B cell (primary cell): ENCODE measurements around the gene NOXO1. TPM values are rescaled to one million over a fixed set of nuclear protein-coding genes. Genes with fewer than 3 reads are reported as not detected.
A peak's percentile ranks its signal among the peaks of the same experiment; 100 is the strongest.

Experiments used
- ATAC-seq: fragments of 200-7000 bp; cut with Tn5 transposase; one replicate; pipeline ENCODE4 v1.10.0; 2021; ENCODE audit warnings: low read depth, mild to moderate bottlenecking, moderate number of reproducible peaks, moderate library complexity
- CTCF ChIA-PET: fragments of 350-600 bp; sonication (Branson Sonifier 250); formaldehyde crosslinking; loops from one replicate; lab custom pipeline; 2021; ENCODE audit warnings: antibody characterized with exemption, inconsistent platforms; lab: Charles Lee
- POLR2A ChIA-PET: fragments of 350-600 bp; sonication (Branson Sonifier 250); formaldehyde crosslinking; loops from one replicate; lab custom pipeline; 2021; ENCODE audit warnings: antibody characterized with exemption; lab: Charles Lee
- DNase-seq: peaks from one replicate; pipeline ENCODE4 v3.0.0; 2013
- H2AFZ ChIP-seq: 2 replicates; pipeline ENCODE4 v1.6.1; 2012; ENCODE audit warnings: mild to moderate bottlenecking, low read depth, low read length; ENCODE audit not compliant: insufficient read depth, poor library complexity, severe bottlenecking
- H3K27ac ChIP-seq, 2 donors: 1 replicate in 1 of 2; 2 replicates in 1 of 2; pipeline ENCODE4 v1.5.1; 2012 to 2013; ENCODE audit warnings: low read length in 2 of 2, mild to moderate bottlenecking in 2 of 2, moderate library complexity in 1 of 2
- H3K27me3 ChIP-seq, 4 experiments: fragments of 200-600 bp in 1 of 4; sonication (generic) in 1 of 4; replicated peaks in 1 of 4; 1 replicate in 2 of 4; 2 replicates in 2 of 4; pipeline versions ENCODE4 v1.6.1 to v1.7.0; 2013 to 2016; ENCODE audit warnings: low read length in 3 of 4, mild to moderate bottlenecking in 2 of 4, mixed read lengths in 1 of 4, moderate library complexity in 1 of 4; ENCODE audit not compliant: insufficient read depth in 4 of 4, control insufficient read depth in 3 of 4; ENCODE audit errors: control extremely low read depth in 1 of 4
- H3K36me3 ChIP-seq, 2 experiments: replicated peaks in 1 of 2; 1 replicate in 1 of 2; 2 replicates in 1 of 2; pipeline versions ENCODE4 v1.6.1 to v1.7.1; 2013; ENCODE audit warnings: low read length in 1 of 2; ENCODE audit not compliant: insufficient read depth in 2 of 2, control insufficient read depth in 1 of 2; ENCODE audit errors: control extremely low read depth in 1 of 2, extremely low read depth in 1 of 2
- H3K4me1 ChIP-seq, 2 donors: fragments of 200-600 bp in 1 of 2; sonication (generic) in 1 of 2; 1 replicate in 1 of 2; 2 replicates in 1 of 2; pipeline versions ENCODE4 v1.5.1 to v1.6.1; 2013 to 2017; ENCODE audit warnings: low read length in 2 of 2; ENCODE audit not compliant: control insufficient read depth in 2 of 2, insufficient read depth in 2 of 2
- H3K4me2 ChIP-seq: replicated peaks from 2 replicates; pipeline ENCODE3; 2012; ENCODE audit warnings: mild to moderate bottlenecking, low read depth, low read length; ENCODE audit not compliant: poor library complexity, severe bottlenecking
- H3K4me3 ChIP-seq, 5 experiments: fragments of 200-600 bp in 1 of 5; sonication (generic) in 1 of 5; 1 replicate in 3 of 5; 2 replicates in 2 of 5; pipeline versions ENCODE4 v1.5.1 to v1.7.0; 2011 to 2016; ENCODE audit warnings: low read length in 4 of 5, mild to moderate bottlenecking in 4 of 5, low read depth in 2 of 5, control low read depth in 1 of 5, moderate library complexity in 1 of 5; ENCODE audit not compliant: insufficient read depth in 1 of 5; ENCODE audit errors: control extremely low read depth in 1 of 5, extremely low read depth in 1 of 5
- H3K79me2 ChIP-seq: fragments of 200-600 bp; sonication (generic); one replicate; pipeline ENCODE4 v1.6.0; 2016; ENCODE audit warnings: low read length; ENCODE audit not compliant: control insufficient read depth, insufficient read depth
- H3K9ac ChIP-seq: fragments of 200-600 bp; sonication (generic); 2 replicates; pipeline ENCODE4 v1.6.1; 2017; ENCODE audit warnings: mild to moderate bottlenecking, low read length, moderate library complexity
- H3K9me3 ChIP-seq, 3 donors: one replicate each; pipeline versions ENCODE4 v1.6.1 to v1.7.1; 2013; ENCODE audit warnings: low read length in 2 of 3; ENCODE audit not compliant: control insufficient read depth in 2 of 3, insufficient read depth in 1 of 3; ENCODE audit errors: control extremely low read depth in 1 of 3
- H4K20me1 ChIP-seq: 2 replicates; pipeline ENCODE4 v1.6.0; 2012; ENCODE audit warnings: mild to moderate bottlenecking, low read length; ENCODE audit not compliant: insufficient read depth, control insufficient read depth, poor library complexity, severe bottlenecking
- H3K27ac Mint-ChIP-seq: one replicate; pipeline ENCODE4 v1.8.0; 2021; ENCODE audit warnings: mixed read lengths
- H3K27me3 Mint-ChIP-seq: one replicate; pipeline ENCODE4 v1.8.0; 2021; ENCODE audit warnings: mixed read lengths
- H3K4me1 Mint-ChIP-seq: one replicate; pipeline ENCODE4 v1.8.0; 2021; ENCODE audit warnings: mixed read lengths
- H3K4me3 Mint-ChIP-seq: one replicate; pipeline ENCODE4 v1.8.0; 2021; ENCODE audit warnings: mixed read lengths
- H3K9me3 Mint-ChIP-seq: one replicate; pipeline ENCODE4 v1.8.0; 2022; ENCODE audit warnings: mixed read lengths; ENCODE audit not compliant: insufficient read depth
- EZH2 ChIP-seq: IDR thresholded peaks from 2 replicates; pipeline ENCODE4 v1.6.1; 2012; ENCODE audit warnings: borderline replicate concordance, low read depth, mild to moderate bottlenecking, moderate library complexity, low read length; ENCODE audit not compliant: insufficient read depth, poor library complexity, severe bottlenecking
- WGBS: methylation state at CpG from one replicate; pipeline ENCODE4 v1.1.5; 2013; ENCODE audit warnings: missing lambda C conversion rate; ENCODE audit not compliant: insufficient coverage; 5-methylcytosine and 5-hydroxymethylcytosine counted together
- intact Hi-C: fragments of 100-400 bp; cut with micrococcal nuclease; formaldehyde crosslinking; loops from one replicate; pipeline ENCODE4 v1.10.0; 2022
- polyA minus RNA-seq: library from RNA; depleted of rRNA, polyadenylated mRNA; stranded (reverse); fragments of >200 nt; gene quantifications from 2 replicates; pipeline ENCODE4 v1.2.3, GENCODE V29; 2012
- polyA plus RNA-seq: library from polyadenylated mRNA; depleted of rRNA; stranded (reverse); fragments of >200 nt; gene quantifications from 2 replicates; pipeline ENCODE4 v1.2.3, GENCODE V29; 2012
- total RNA-seq, 2 donors: library from RNA; stranded (reverse); fragments of 120-200 nt in 1 of 2; gene quantifications; 1 replicate in 1 of 2; 2 replicates in 1 of 2; pipeline versions ENCODE4 v1.2.3 to v1.2.4, GENCODE V29; 2013 to 2022
- TF ChIP-seq, protein P1 (sequence below): fragments of 200-600 bp; IDR thresholded peaks from one replicate; pipeline ENCODE4 v1.8.0; 2022; ENCODE audit warnings: antibody characterized with exemption, mild to moderate bottlenecking

Gene NOXO1, protein sequence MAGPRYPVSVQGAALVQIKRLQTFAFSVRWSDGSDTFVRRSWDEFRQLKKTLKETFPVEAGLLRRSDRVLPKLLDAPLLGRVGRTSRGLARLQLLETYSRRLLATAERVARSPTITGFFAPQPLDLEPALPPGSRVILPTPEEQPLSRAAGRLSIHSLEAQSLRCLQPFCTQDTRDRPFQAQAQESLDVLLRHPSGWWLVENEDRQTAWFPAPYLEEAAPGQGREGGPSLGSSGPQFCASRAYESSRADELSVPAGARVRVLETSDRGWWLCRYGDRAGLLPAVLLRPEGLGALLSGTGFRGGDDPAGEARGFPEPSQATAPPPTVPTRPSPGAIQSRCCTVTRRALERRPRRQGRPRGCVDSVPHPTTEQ
- total RNA-seq (0.49 and 0.74 TPM in 2 replicates), polyA plus RNA-seq (0.30 and 1.0 TPM in 2 replicates), polyA minus RNA-seq (0.36 TPM in 1 of 2 replicates, not detected in the other)
- 0.33 TPM for total RNA-seq (2013)

DNA sequence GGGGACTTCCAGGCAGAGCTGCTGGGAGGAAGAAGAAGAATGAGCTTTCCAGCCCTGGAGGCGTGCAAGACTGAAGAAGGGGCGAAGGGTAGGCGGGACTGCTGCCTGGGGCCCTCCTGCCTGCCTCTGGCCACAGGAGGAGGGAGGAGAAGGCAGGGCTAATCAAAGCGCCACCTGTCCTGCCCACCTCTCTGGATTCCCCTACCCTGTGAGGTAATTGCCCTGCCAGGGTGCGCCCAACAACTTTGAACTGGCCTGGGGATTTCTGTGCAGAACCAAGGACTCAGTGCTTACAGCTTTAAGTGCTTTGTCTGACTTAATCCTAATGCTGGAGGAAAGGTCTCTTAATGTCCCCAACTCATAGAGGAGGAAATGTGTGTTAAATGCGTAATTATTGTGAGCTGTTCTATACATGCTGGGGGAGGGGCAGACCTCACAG lies at the start of gene NOXO1:
Gene NOXO1, minus strand, starts transcription at position 72 of the 439 bp plus-strand sequence. CDS start 290 bp downstream, outside the sequence.
- Histone ChIP-seq H2AFZ (no peak within 1 kb of the TSS), H3K4me1 (peaks cover 16 to 35% of the 10 kb centered on the region in 2 donors), H3K79me2 (no peaks in the 10 kb centered on the region), H3K9me3 (peaks cover 0 to 4% (median 0%) of the 10 kb centered on the region in 3 donors), H3K36me3 (peaks cover 0 to 29% of the 10 kb centered on the region in 2 experiments), H3K4me3 (no peak within 1 kb of the TSS), H3K9ac (no peak within 1 kb of the TSS), H3K27ac (no peak within 1 kb of the TSS), H3K27me3 (peaks cover 0 to 57% (median 19%) of the 10 kb centered on the region in 4 experiments), H3K4me2 (no peak within 1 kb of the TSS), H4K20me1 (peaks cover 9% of the 10 kb centered on the region)
- Mint-ChIP-seq H3K27ac (peak within 1 kb of the TSS; percentile 56), H3K4me1 (peaks cover 22% of the 10 kb centered on the region), H3K4me3 (peak within 1 kb of the TSS; percentile 49), H3K27me3 (peaks cover 6% of the 10 kb centered on the region), H3K9me3 (no peaks in the 10 kb centered on the region)
- intact Hi-C loops = no loop called here
- ChIA-PET CTCF (interaction anchor here (0.9 to 1.0 kb wide), 2 partner anchors 22 to 174 kb away, joined by 3 read pairs; no protein-coding TSS in a partner anchor), POLR2A (interaction anchor here (0.6 to 3.5 kb wide), 4 partner anchors 10 to 169 kb away, joined by 3 to 15 read pairs (median 6); partner anchors contain the start of genes RPS2 and TBL3)
- DNase-seq (peak; percentile 56), ATAC-seq (no peak)
- 48% methylated on average over 5 of the region's 6 CpGs for whole genome bisulfite sequencing
- TF ChIP-seq, protein P1, sequence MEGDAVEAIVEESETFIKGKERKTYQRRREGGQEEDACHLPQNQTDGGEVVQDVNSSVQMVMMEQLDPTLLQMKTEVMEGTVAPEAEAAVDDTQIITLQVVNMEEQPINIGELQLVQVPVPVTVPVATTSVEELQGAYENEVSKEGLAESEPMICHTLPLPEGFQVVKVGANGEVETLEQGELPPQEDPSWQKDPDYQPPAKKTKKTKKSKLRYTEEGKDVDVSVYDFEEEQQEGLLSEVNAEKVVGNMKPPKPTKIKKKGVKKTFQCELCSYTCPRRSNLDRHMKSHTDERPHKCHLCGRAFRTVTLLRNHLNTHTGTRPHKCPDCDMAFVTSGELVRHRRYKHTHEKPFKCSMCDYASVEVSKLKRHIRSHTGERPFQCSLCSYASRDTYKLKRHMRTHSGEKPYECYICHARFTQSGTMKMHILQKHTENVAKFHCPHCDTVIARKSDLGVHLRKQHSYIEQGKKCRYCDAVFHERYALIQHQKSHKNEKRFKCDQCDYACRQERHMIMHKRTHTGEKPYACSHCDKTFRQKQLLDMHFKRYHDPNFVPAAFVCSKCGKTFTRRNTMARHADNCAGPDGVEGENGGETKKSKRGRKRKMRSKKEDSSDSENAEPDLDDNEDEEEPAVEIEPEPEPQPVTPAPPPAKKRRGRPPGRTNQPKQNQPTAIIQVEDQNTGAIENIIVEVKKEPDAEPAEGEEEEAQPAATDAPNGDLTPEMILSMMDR = no peak
- TF ChIP-seq EZH2 = no peak
